Trophoblast cell (in vitro differentiated cells and primary cell): Measurements from ENCODE around the gene PRKCE.

ENCODE experiments used
- DNase-seq, 2 donors: peaks; one replicate each; pipeline ENCODE4 v3.0.0-alpha.2; 2016
- H2AFZ ChIP-seq: 2 replicates; pipeline ENCODE4 v1.6.1; 2013; ENCODE audit warnings: low read length, moderate library complexity, mild to moderate bottlenecking; ENCODE audit not compliant: insufficient read depth, poor library complexity
- H2AK5ac ChIP-seq: 2 replicates; pipeline ENCODE4 v1.6.1; 2013; ENCODE audit warnings: mild to moderate bottlenecking, low read length
- H2BK120ac ChIP-seq: 2 replicates; pipeline ENCODE4 v1.6.1; 2013; ENCODE audit warnings: low read length, mild to moderate bottlenecking, moderate library complexity; ENCODE audit not compliant: insufficient read depth, poor library complexity
- H2BK12ac ChIP-seq: 2 replicates; pipeline ENCODE4 v1.6.1; 2013; ENCODE audit warnings: mild to moderate bottlenecking, low read length, moderate library complexity
- H2BK5ac ChIP-seq: 2 replicates; pipeline ENCODE4 v1.6.1; 2013; ENCODE audit warnings: low read length, low read depth, moderate library complexity, mild to moderate bottlenecking; ENCODE audit not compliant: poor library complexity
- H3K14ac ChIP-seq: 2 replicates; pipeline ENCODE4 v1.6.1; 2013; ENCODE audit warnings: mild to moderate bottlenecking, low read length
- H3K18ac ChIP-seq: 2 replicates; pipeline ENCODE4 v1.6.1; 2013; ENCODE audit warnings: mild to moderate bottlenecking, low read length
- H3K23ac ChIP-seq: 2 replicates; pipeline ENCODE4 v1.6.1; 2013; ENCODE audit warnings: low read length
- H3K27ac ChIP-seq: 2 replicates; pipeline ENCODE4 v1.5.1; 2013; ENCODE audit warnings: low read depth, mild to moderate bottlenecking, inconsistent platforms, low read length, moderate library complexity
- H3K27me3 ChIP-seq: 2 replicates; pipeline ENCODE4 v1.6.1; 2013; ENCODE audit warnings: inconsistent platforms, mild to moderate bottlenecking, low read length, moderate library complexity; ENCODE audit not compliant: insufficient read depth
- H3K36me3 ChIP-seq, 2 experiments: 1 replicate in 1 of 2; 2 replicates in 1 of 2; pipeline ENCODE4 v1.6.1; 2013; ENCODE audit warnings: low read length in 2 of 2, mild to moderate bottlenecking in 2 of 2, moderate library complexity in 1 of 2; ENCODE audit not compliant: insufficient read depth in 2 of 2, control insufficient read depth in 1 of 2
- H3K4ac ChIP-seq: 2 replicates; pipeline ENCODE4 v1.6.1; 2013; ENCODE audit warnings: low read depth, mild to moderate bottlenecking, low read length, moderate library complexity
- H3K4me1 ChIP-seq, 2 experiments: 1 replicate in 1 of 2; 2 replicates in 1 of 2; pipeline ENCODE4 v1.6.1; 2013; ENCODE audit warnings: low read length in 2 of 2, mild to moderate bottlenecking in 2 of 2, moderate library complexity in 1 of 2; ENCODE audit not compliant: insufficient read depth in 2 of 2, control insufficient read depth in 1 of 2
- H3K4me2 ChIP-seq: 2 replicates; pipeline ENCODE4 v1.6.1; 2013; ENCODE audit warnings: inconsistent platforms, mild to moderate bottlenecking, low read length, moderate library complexity
- H3K4me3 ChIP-seq: 2 replicates; pipeline ENCODE4 v1.5.1; 2013; ENCODE audit warnings: mild to moderate bottlenecking, low read depth, low read length, inconsistent platforms
- H3K79me1 ChIP-seq: one replicate; pipeline ENCODE4 v1.6.1; 2013; ENCODE audit warnings: low read length
- H3K79me2 ChIP-seq: 2 replicates; pipeline ENCODE4 v1.6.1; 2013; ENCODE audit warnings: low read length, mild to moderate bottlenecking; ENCODE audit not compliant: control insufficient read depth, insufficient read depth, poor library complexity
- H3K9ac ChIP-seq: 2 replicates; pipeline ENCODE4 v1.6.1; 2013; ENCODE audit warnings: mild to moderate bottlenecking, low read length
- H3K9me3 ChIP-seq: 2 replicates; pipeline ENCODE4 v1.6.1; 2013; ENCODE audit warnings: low read depth, mild to moderate bottlenecking, control low read depth, inconsistent platforms, low read length; ENCODE audit not compliant: insufficient read depth
- H4K12ac ChIP-seq: 2 replicates; pipeline ENCODE4 v1.6.1; 2013; ENCODE audit warnings: low read depth, mild to moderate bottlenecking, low read length, moderate library complexity
- H4K8ac ChIP-seq: 2 replicates; pipeline ENCODE4 v1.6.1; 2013; ENCODE audit warnings: low read depth, mild to moderate bottlenecking, low read length, moderate library complexity
- H4K91ac ChIP-seq: one replicate; pipeline ENCODE4 v1.6.1; 2013; ENCODE audit warnings: low read depth, mild to moderate bottlenecking, low read length, moderate library complexity
- WGBS: extraction: QIAGEN DNeasy Blood & Tissue Kit; methylation state at CpG from one replicate; pipeline ENCODE4 v1.1.7; 2013; ENCODE audit warnings: missing lambda C conversion rate; ENCODE audit not compliant: insufficient read length, insufficient coverage; ENCODE audit errors: extremely low coverage; 5-methylcytosine and 5-hydroxymethylcytosine counted together

PRKCE gene

GRCh38 chr2:45851576-45852304, 200.3 kb downstream of the PRKCE start:
- Histone ChIP-seq H3K27me3 (no peaks in the 10 kb centered on the region), H4K12ac (no peak overlapping the region), H2AK5ac (no peak overlapping the region), H3K4me2 (no peak overlapping the region), H3K4me1 (peaks cover 6 to 9% of the 10 kb centered on the region in 2 experiments), H3K27ac (no peak overlapping the region), H3K79me1 (peaks cover 3% of the 10 kb centered on the region), H3K36me3 (no peaks in the 10 kb centered on the region), H3K23ac (no peak overlapping the region), H3K4me3 (no peak overlapping the region), H4K8ac (no peak overlapping the region), H3K4ac (no peak overlapping the region), H3K79me2 (no peaks in the 10 kb centered on the region), H3K9me3 (no peaks in the 10 kb centered on the region), H2BK120ac (no peak overlapping the region), H3K18ac (no peak overlapping the region), H3K9ac (no peak overlapping the region), H2AFZ (no peak overlapping the region), H2BK12ac (no peak overlapping the region), H4K91ac (no peak overlapping the region), H2BK5ac (no peak overlapping the region), H3K14ac (no peak overlapping the region)
- no CpG with 5 or more reads among the region's 11 CpGs for WGBS
- DNase-seq, result no peak

- Histone ChIP-seq H3K9ac (no peak overlapping the region), H3K23ac (no peak overlapping the region), H3K14ac (no peak overlapping the region), H3K9me3 (no peaks in the 10 kb centered on the region), H3K18ac (no peak overlapping the region), H2AFZ (no peak overlapping the region), H2BK5ac (no peak overlapping the region), H4K91ac (no peak overlapping the region), H2BK12ac (no peak overlapping the region), H3K27ac (no peak overlapping the region), H2AK5ac (no peak overlapping the region), H3K4me3 (no peak overlapping the region), H3K79me1 (peaks cover 3% of the 10 kb centered on the region), H2BK120ac (no peak overlapping the region), H3K79me2 (no peaks in the 10 kb centered on the region), H3K4me1 (peaks cover 6 to 9% of the 10 kb centered on the region in 2 experiments), H3K4me2 (no peak overlapping the region), H4K8ac (no peak overlapping the region), H4K12ac (no peak overlapping the region), H3K27me3 (no peaks in the 10 kb centered on the region), H3K36me3 (no peaks in the 10 kb centered on the region), H3K4ac (no peak overlapping the region)
- DNase-seq, result no peak
- WGBS, result no CpG with 5 or more reads among the region's 6 CpGs
Observed at GRCh38 chr2:45852450-45853150, 201.1 kb downstream of the PRKCE start.

- no peak overlapping the region for H4K91ac ChIP-seq
- H3K18ac ChIP-seq, result no peak overlapping the region
- H2AFZ ChIP-seq, result no peak overlapping the region
- no peaks in the 10 kb centered on the region for H3K79me1 ChIP-seq
- no peak overlapping the region for H4K8ac ChIP-seq
- H3K27ac ChIP-seq, result no peak overlapping the region
- H2BK5ac ChIP-seq, result no peak overlapping the region
- no peaks in the 10 kb centered on the region for H3K27me3 ChIP-seq
- no peak overlapping the region for H3K23ac ChIP-seq
- no CpG with 5 or more reads among the region's 3 CpGs for WGBS
- H2BK120ac ChIP-seq, result no peak overlapping the region
- H3K4me1 ChIP-seq, result peaks cover 0 to 3% of the 10 kb centered on the region in 2 experiments
- H2BK12ac ChIP-seq, result no peak overlapping the region
- H3K4me2 ChIP-seq, result no peak overlapping the region
- H3K79me2 ChIP-seq, result no peaks in the 10 kb centered on the region
- H3K36me3 ChIP-seq, result no peaks in the 10 kb centered on the region
- no peak overlapping the region for H3K14ac ChIP-seq
- no peak overlapping the region for H3K4me3 ChIP-seq
- no peak overlapping the region for H3K9ac ChIP-seq
- H4K12ac ChIP-seq, result no peak overlapping the region
- no peak overlapping the region for H2AK5ac ChIP-seq
- no peaks in the 10 kb centered on the region for H3K9me3 ChIP-seq
- no peak overlapping the region for H3K4ac ChIP-seq
- no peak for DNase-seq
Observed at GRCh38 chr2:45855374-45855773, 203.9 kb downstream of the PRKCE start.

GRCh38 chr2:45856391-45857274, 205.2 kb downstream of the PRKCE start:
- no peak overlapping the region for H2BK5ac ChIP-seq
- H4K12ac ChIP-seq, result no peak overlapping the region
- no peak overlapping the region for H3K18ac ChIP-seq
- H3K23ac ChIP-seq, result no peak overlapping the region
- no peak overlapping the region for H3K14ac ChIP-seq
- no peak overlapping the region for H2BK12ac ChIP-seq
- H3K27ac ChIP-seq, result no peak overlapping the region
- H2AK5ac ChIP-seq, result no peak overlapping the region
- no peak overlapping the region for H3K4ac ChIP-seq
- H3K9me3 ChIP-seq, result no peaks in the 10 kb centered on the region
- no peaks in the 10 kb centered on the region for H3K79me2 ChIP-seq
- H4K91ac ChIP-seq, result no peak overlapping the region
- no CpG with 5 or more reads among the region's 9 CpGs for WGBS
- H2BK120ac ChIP-seq, result no peak overlapping the region
- no peak overlapping the region for H4K8ac ChIP-seq
- H3K36me3 ChIP-seq, result no peaks in the 10 kb centered on the region
- H2AFZ ChIP-seq, result no peak overlapping the region
- no peak overlapping the region for H3K9ac ChIP-seq
- DNase-seq, result no peak
- no peak overlapping the region for H3K4me2 ChIP-seq
- no peaks in the 10 kb centered on the region for H3K79me1 ChIP-seq
- no peaks in the 10 kb centered on the region for H3K27me3 ChIP-seq
- H3K4me1 ChIP-seq, result peaks cover 0 to 3% of the 10 kb centered on the region in 2 experiments
- H3K4me3 ChIP-seq, result no peak overlapping the region
